ENCODE data around the gene LAMA2.
A peak's percentile ranks its signal among the peaks of the same experiment; 100 is the strongest.

Gene LAMA2

DNA sequence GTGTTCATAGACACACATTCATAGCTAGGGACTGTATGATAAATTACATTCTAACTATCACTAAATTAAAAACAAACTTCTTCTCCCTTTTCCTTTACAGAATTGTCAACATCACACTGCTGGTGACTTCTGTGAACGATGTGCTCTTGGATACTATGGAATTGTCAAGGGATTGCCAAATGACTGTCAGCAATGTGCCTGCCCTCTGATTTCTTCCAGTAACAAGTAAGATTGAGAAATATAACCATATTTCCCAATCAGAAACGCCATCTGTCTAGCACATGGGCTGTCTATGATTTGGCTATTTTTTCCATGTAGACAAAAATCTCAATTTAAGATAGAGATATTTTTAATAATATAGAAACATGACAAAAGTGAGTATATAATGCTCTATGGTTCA lies 459.3 kb downstream of the LAMA2 start:
- no peak for DNase-seq (ENCODE audit: low read depth)
- H3K4me3 ChIP-seq (ENCODE audit: low read length), result no peak overlapping the region
- TF ChIP-seq, protein P1, sequence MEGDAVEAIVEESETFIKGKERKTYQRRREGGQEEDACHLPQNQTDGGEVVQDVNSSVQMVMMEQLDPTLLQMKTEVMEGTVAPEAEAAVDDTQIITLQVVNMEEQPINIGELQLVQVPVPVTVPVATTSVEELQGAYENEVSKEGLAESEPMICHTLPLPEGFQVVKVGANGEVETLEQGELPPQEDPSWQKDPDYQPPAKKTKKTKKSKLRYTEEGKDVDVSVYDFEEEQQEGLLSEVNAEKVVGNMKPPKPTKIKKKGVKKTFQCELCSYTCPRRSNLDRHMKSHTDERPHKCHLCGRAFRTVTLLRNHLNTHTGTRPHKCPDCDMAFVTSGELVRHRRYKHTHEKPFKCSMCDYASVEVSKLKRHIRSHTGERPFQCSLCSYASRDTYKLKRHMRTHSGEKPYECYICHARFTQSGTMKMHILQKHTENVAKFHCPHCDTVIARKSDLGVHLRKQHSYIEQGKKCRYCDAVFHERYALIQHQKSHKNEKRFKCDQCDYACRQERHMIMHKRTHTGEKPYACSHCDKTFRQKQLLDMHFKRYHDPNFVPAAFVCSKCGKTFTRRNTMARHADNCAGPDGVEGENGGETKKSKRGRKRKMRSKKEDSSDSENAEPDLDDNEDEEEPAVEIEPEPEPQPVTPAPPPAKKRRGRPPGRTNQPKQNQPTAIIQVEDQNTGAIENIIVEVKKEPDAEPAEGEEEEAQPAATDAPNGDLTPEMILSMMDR (IDR thresholded peaks at IDR 0.05; ENCODE audit: insufficient read depth, low read depth, low read length, missing control alignments), result no peak

DNA sequence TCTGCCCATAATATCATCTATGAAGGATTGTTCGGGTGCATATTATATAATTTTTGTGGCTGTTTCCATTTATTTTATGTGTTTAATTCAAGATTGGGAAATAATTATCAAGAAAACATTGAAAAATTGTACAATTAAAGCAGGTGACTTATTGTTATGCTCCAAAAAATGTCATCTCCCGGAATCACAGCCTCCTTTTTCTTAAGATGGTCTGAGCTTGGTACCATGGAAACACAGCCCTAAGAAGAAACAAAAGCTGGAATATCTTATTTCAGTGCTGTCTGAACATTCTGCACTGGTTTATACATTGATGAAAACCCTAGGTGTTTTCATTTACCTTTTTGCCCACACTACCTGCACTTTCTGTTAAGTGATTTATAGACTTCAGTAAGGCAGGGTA lies 459.9 kb downstream of the LAMA2 start:
- H3K4me3 ChIP-seq (ENCODE audit: low read length), result no peak overlapping the region
- TF ChIP-seq, protein P1 (IDR thresholded peaks at IDR 0.05; ENCODE audit: insufficient read depth, low read depth, low read length, missing control alignments), result no peak
- no peak for DNase-seq (ENCODE audit: low read depth)

DNA sequence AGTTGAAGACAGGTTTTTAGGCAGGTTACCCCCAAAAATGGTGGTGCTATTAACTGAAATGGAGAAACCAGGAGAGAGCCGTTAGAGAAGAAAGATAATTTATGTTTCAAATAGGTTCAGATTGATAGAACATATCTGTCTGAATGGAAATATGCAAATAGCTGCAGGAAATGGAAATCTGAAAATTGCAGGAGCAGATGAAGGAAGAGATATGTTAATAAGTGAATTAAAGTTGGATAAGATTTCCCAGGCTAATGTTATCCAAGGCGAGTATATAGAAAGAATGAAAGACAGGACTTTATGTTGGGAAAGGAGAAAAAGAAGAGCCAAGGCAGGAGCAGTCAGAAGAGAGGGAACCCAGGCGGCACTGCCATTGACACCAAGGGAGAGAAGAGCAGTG lies 461.4 kb downstream of the LAMA2 start:
- TF ChIP-seq, protein P1 (IDR thresholded peaks at IDR 0.05; ENCODE audit: insufficient read depth, low read depth, low read length, missing control alignments), result no peak
- DNase-seq (ENCODE audit: low read depth), result no peak

DNA sequence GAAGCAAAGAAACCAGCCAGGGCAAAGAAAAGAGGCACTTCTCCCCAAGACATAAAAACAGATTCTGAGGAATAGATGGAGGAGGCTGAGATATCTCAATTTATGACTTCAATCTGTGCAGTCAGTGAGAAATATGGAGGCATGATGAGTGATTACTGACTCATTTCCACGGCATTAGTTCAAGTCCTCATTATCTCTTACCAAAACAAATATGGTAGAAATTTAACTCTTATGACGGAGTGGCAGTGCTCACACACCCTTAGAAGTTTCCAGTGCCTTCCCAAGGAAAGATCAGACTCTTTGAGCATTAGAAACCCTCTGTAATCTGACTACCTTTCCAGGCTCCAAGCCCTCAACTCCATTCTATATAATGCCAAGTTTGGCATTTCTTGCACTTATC lies 463.0 kb downstream of the LAMA2 start:
- TF ChIP-seq, protein P1 (IDR thresholded peaks at IDR 0.05; ENCODE audit: insufficient read depth, low read depth, low read length, missing control alignments), result no peak
- no peak overlapping the region for H3K4me3 ChIP-seq (ENCODE audit: low read length)
- peak; percentile 71 for DNase-seq (ENCODE audit: low read depth)

More for the DNA sequence above, 461.4 kb downstream of the LAMA2 start:
- no peak overlapping the region for H3K4me3 ChIP-seq (ENCODE audit: low read length)

DNA sequence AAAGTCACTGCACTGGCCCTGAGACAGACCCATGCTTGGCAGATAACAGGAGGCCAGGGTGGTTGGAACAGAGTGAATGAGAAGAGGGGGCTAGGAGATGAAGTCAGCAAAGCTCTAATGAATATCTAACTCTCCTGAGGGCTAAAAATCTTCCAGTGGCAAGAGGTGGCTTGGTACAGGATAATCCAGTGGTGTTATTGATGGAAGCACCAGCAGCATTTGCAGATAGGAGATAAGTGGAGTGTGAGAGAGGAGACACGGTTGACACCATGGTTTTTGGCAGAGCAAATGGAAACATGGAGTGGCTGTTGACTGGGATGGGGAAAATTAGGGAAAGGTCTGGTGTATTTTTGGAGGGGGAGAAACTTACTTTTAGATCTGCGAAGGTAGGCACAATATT lies 464.0 kb downstream of the LAMA2 start:
- no peak for DNase-seq (ENCODE audit: low read depth)
- TF ChIP-seq, protein P1 (IDR thresholded peaks at IDR 0.05; ENCODE audit: insufficient read depth, low read depth, low read length, missing control alignments), result no peak
- H3K4me3 ChIP-seq (ENCODE audit: low read length), result no peak overlapping the region

DNA sequence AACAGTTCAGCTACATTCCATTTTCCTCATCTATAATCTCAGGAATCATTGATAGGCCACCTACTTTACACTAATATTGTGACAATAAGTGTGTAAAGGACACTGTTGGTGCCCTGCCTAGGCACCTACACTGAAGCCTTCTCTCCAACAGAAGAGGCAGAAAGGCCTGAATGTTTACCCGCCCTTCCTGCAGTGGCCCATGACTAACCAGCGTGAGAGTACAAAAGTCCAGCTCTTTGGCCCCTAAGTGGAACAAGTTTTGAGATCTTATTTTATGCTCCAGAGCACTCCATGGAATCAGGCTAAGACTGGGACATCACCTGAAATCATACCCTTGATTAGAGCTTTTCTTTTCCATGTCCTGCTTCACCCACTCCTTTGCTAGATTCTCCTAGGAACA lies 467.3 kb downstream of the LAMA2 start:
- no peak overlapping the region for H3K4me3 ChIP-seq (ENCODE audit: low read length)
- TF ChIP-seq, protein P1 (IDR thresholded peaks at IDR 0.05; ENCODE audit: insufficient read depth, low read depth, low read length, missing control alignments), result no peak
- peak; percentile 9 for DNase-seq (ENCODE audit: low read depth)

DNA sequence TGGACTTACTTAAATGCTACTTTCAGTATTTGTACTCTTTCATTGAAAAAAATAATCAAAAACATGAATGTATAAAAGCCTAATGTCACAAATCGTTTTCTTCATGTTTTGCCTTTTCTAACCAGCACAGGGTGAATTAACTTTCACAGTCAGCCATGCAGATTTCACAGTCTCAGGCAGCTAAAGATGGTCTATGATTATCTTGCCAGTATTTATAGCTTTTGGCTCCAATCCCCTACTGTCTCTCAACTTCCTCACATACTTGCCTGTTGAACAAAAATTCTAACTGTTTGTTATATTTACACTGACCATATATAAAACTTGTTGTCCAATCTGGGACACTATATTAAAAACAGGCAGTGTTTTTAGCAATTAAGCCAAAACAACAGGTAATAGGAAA lies 468.9 kb downstream of the LAMA2 start:
- no peak for DNase-seq (ENCODE audit: low read depth)
- no peak overlapping the region for H3K4me3 ChIP-seq (ENCODE audit: low read length)
- TF ChIP-seq, protein P1 (IDR thresholded peaks at IDR 0.05; ENCODE audit: insufficient read depth, low read depth, low read length, missing control alignments), result no peak

All from epithelial cell of esophagus (primary cell).